GM12865 (cell line): ENCODE results near the gene SNRNP27.
"Not testable (repeated sequence)": the region's sequence is repeated elsewhere in the genome, so short reads cannot be mapped to it uniquely, and the experiment has no call there.

ENCODE experiments used
- DNase-seq: peaks from one replicate; pipeline ENCODE4 v3.0.0; 2010; ENCODE audit warnings: low read depth
- H3K4me3 ChIP-seq: 2 replicates; pipeline ENCODE4 v1.5.1; 2011; ENCODE audit warnings: mild to moderate bottlenecking, low read depth, low read length, control low read depth
- TF ChIP-seq, protein P1 (sequence below): IDR thresholded peaks from 2 replicates; pipeline ENCODE4 v1.5.1; 2011; ENCODE audit warnings: low read length, control low read depth, low read depth, inconsistent platforms; ENCODE audit not compliant: insufficient read depth; ENCODE audit errors: missing control alignments

SNRNP27 gene

DNA sequence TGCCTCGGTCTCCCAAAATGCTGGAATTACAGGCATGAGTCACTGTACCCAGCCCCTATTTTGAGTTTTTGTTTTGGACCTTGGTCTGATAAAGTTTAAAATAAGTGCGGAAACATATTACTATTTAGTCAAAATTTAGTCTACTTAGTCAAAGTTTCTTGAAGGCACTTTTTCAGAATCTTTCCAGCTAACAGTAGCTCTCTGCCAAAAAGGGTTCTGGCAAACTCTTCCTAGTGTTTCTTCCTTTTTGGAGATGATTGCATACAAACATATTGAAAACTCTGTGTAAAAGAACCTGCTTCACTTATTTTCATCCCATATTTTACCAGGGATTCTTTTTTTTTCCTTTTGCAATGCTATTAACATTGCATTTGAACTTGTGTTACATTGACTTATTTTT, 35.5 kb upstream of the SNRNP27 start:
- H3K4me3 ChIP-seq, result no peak overlapping the region
- DNase-seq, result no peak
- TF ChIP-seq, protein P1, sequence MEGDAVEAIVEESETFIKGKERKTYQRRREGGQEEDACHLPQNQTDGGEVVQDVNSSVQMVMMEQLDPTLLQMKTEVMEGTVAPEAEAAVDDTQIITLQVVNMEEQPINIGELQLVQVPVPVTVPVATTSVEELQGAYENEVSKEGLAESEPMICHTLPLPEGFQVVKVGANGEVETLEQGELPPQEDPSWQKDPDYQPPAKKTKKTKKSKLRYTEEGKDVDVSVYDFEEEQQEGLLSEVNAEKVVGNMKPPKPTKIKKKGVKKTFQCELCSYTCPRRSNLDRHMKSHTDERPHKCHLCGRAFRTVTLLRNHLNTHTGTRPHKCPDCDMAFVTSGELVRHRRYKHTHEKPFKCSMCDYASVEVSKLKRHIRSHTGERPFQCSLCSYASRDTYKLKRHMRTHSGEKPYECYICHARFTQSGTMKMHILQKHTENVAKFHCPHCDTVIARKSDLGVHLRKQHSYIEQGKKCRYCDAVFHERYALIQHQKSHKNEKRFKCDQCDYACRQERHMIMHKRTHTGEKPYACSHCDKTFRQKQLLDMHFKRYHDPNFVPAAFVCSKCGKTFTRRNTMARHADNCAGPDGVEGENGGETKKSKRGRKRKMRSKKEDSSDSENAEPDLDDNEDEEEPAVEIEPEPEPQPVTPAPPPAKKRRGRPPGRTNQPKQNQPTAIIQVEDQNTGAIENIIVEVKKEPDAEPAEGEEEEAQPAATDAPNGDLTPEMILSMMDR, result no peak

DNA sequence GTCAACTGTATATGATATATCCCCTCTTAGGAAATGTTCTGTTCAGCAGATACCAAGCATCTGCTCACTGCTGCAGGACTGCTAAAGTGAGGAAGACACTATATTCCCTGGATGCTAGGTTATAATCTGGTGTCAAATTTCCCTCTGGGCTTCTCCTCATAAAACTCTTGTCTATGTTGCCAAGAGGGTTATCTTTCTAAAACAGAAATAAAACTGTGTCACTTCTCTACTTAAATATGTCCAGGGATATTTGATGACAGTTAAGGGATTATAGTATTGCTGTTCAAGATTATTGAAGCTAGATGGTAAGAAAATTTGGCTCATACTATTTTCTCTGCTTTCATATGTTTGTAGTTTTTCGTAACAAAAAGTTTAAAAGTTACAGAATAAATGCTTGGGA, 30.5 kb upstream of the SNRNP27 start:
- no peak for DNase-seq
- no peak overlapping the region for H3K4me3 ChIP-seq
- TF ChIP-seq, protein P1, result no peak

DNA sequence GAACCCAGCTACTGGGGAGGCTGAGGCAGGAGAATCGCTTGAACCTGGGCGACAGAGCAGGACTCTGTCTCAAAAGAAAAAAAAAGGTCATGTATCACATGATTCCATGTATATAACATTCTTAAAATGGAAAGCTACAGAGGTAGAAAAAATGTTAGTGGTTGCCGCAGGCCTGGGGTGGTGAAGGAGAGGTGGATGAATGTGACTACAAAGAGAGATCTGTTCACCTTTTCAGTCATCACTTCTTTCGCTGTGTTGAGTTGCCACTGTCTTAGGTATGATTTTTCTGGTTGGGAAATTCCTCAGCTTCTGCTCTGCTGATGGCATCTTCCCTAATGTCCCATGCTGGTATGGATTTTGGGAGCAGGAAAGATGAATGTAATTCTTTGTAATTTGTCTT, 5.3 kb upstream of the SNRNP27 start:
- no peak overlapping the region for H3K4me3 ChIP-seq
- no peak for DNase-seq
- TF ChIP-seq, protein P1, result no peak

DNA sequence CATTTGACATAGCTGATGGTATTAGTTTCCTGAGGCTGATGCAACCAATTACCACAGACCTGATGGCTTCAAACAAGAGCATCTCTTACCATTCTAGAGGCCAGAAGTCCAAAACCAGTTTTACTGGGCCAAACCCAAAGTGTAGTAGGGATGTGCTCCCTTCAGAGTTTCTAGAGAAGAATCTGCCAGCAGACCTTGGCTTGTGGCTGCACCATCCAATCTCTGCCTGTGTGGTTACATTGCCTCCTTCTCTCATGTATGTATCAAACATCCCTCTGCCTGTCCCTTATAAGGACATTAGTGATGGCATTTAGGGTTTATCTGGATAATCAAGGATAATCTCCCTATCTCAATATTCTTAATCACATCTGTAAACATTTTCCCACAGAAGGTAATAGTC, 4.5 kb upstream of the SNRNP27 start:
- TF ChIP-seq, protein P1, result no peak
- DNase-seq, result no peak
- H3K4me3 ChIP-seq, result no peak overlapping the region

DNA sequence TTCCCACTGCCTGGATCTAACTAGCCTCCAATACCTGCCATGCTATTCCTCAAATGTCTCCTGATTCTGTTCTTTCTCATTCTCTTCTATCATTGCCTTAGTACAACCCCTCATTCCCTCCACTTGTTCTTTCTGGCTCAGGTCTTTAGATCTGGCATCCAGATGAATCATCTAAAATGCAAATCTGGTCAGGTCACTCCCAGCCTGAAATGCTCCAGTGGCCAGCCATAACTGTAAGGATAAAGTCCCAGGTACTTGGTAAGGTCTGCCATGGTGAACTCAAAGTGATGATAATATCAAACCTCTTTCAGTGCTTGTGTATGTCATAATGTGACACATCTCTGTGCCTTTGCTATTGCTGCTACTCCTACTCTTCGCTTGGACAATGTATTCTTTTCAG, 2.9 kb upstream of the SNRNP27 start:
- H3K4me3 ChIP-seq, result no peak overlapping the region
- no peak for DNase-seq

DNA sequence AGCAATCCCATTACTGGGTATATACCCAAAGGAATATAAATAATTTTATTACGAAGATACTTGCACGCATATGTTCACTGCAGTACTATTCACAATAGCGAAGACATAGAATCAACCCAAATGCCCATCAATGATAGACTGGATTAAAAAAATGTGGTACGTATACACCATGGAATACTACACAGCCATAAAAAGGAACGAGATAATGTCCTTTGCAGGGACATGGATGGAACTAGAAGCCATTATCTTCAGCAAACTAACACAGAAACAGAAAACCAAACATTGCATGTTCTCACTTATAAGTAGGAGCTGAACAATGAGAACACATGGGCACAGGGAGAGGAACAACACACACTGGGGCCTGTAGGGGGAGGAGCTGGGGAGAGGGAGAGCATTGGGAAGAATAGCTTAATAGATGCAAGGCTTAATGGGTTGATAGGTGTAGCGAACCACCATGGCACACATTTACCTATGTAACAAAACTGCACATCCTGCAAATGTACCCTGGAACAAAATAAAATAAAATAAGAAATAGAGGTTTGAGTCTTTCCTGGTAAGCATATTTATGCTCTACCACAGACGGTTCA, 825 bp upstream of the SNRNP27 start:
- not testable (repeated sequence) for DNase-seq, H3K4me3 ChIP-seq

More for the DNA sequence above, 2.9 kb upstream of the SNRNP27 start:
- TF ChIP-seq, protein P1, result no peak

DNA sequence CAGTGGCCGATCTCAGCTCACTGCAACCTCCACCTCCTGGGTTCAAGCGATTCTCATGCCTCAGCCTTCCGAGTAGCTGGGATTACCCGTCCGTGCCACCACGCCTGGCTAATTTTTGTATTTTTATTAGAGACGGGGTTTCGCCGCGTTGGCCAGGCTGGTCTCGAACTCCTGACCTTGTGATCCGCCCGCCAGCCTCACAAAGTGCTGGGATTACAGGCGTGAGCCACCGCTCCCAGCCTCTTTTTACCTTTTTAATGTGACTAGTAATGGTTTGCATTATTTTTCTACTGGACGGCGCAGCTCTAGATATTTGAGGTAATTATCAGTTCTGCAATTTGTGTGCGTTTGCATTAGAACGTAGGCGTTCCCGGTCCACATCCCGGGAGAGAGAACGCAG, 981 bp downstream of the SNRNP27 start:
- DNase-seq, result not testable (repeated sequence)
- peak overlapping the region; percentile 71 for H3K4me3 ChIP-seq

DNA sequence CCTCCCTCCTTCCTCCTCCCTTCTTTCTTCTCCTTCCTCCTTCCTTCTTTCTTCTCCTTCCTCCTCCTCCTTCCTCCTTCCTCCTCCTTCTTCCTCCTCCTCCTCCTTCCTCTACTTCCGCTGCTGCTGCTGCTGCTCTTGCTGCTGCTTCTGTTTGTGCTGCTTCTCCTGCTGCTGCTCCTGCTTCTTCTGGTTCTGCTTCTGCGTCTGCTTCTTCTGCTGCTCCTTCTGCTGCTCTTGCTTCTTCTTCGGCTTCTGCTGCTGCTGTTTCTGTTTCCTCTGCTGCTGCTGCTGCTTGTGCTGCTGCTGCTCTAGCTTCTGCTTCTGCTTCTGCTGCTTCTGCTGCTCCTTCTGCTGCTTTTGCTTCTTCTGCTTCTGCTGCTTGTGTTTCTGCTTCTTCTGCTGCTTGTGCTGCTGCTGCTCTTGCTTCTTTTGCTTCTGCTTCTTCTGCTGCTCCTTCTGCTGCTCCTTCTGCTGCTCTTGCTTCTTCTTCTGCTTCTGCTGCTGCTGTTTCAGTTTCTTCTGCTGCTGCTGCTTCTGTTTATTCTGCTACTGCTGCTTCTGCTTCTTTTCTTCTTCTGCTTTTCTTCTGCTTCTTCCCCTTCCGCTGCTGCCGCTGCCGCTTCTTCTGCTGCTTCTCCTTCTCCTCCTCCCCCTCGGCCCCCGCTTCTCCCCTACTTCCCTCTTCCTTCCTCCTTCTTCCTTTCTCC, 8.6 kb downstream of the SNRNP27 start:
- peak; percentile 39 for DNase-seq
- TF ChIP-seq, protein P1, result no peak
- peak overlapping the region; percentile 37 for H3K4me3 ChIP-seq
